ENCODE data around the gene PRXL2B. TPM values are rescaled to one million over a fixed set of nuclear protein-coding genes. Genes with fewer than 3 reads are reported as not detected.

The PRXL2B gene
- total RNA-seq, 1 donor from 2014 or later, result 34.7 TPM

DNA sequence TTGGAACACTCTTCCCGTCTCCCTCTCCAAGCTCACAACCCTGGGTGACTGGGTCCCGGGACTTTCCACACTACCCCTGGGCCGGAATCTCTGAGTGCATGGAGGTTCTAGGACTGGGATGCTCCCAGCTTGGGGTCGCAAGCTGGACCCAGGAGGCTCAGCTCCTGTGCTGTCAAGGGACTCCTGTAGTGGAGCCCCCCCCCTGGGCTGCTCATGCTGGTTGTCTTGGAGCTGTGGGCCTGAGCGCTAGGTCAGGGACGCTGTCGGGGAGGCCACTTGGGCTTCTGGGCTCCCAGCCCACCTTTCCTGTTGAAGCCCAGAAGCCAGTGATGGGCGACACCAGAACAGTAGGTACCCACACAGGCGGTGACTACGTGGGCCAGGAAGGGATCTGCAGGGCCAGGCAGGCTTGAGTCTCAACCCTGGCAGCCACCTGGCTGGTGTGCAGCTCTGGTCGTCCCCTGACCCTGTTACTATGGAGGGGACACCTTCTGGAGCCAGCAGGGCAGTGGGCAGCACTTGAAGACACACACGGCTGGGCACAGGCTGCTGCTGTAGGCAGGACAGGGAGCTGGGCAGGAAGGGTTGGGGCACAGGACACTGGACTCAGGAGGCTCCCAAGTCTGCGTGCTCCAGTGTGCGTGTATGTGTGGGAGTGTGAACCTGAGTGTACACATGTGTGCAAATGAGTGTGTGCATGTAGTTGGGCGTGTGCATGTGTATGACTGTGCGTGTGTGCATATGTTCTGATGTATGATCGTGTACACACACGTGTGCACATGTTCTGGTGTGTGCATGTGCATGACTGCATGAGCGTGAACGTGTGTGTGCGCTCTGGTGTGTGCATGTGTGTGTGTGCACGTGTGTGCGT is 43.3 kb downstream of the PRXL2B start:
- Mint-ChIP-seq H3K36me3 (no peaks in the 10 kb centered on the region), H3K27me3 (ENCODE audit: low read depth) (peaks cover 73% of the 10 kb centered on the region)
- DNase-seq (ENCODE audit: low spot score in 2 of 2, unreplicated experiment in 2 of 2), result no peak

DNA sequence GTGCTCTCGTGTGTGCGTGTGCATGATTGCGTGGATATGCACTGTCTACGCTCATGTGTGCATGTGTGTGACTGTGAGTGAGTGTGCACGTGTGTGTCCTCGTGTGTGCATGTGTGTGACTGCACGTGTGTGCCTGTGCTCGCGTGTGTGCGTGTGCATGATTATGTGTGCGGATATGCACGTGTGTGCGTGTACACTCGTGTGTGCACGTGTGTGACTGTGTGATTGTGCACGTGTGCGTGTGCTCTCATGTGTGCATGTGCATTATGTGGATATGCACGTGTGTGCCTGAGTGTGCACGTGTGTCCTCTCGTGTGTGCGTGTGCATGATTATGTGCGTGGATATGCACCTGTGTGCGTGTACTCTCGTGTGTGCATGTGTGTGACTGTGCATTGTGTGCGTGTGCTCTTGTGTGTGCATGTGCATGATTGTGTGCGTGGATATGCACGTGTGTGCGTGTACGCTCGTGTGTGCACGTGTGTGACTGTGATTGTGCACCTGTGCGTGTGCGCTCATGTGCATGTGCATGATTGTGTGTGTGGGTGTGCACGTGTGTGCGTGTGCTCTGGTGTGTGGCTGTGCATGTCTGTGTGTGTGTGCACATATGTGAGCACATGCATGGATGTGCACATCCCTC is 44.0 kb downstream of the PRXL2B start:
- H3K4me1 Mint-ChIP-seq, result no peaks in the 10 kb centered on the region
- H3K4me3 Mint-ChIP-seq, result no peak overlapping the region
- H3K9me3 Mint-ChIP-seq, result peaks cover 6% of the 10 kb centered on the region
- H3K27ac Mint-ChIP-seq, result no peak overlapping the region
- H3K36me3 Mint-ChIP-seq, result no peaks in the 10 kb centered on the region
- no peak for DNase-seq (ENCODE audit: low spot score in 2 of 2, unreplicated experiment in 2 of 2)
- H3K27me3 Mint-ChIP-seq (ENCODE audit: low read depth), result peaks cover 66% of the 10 kb centered on the region
- TF ChIP-seq, protein P1, sequence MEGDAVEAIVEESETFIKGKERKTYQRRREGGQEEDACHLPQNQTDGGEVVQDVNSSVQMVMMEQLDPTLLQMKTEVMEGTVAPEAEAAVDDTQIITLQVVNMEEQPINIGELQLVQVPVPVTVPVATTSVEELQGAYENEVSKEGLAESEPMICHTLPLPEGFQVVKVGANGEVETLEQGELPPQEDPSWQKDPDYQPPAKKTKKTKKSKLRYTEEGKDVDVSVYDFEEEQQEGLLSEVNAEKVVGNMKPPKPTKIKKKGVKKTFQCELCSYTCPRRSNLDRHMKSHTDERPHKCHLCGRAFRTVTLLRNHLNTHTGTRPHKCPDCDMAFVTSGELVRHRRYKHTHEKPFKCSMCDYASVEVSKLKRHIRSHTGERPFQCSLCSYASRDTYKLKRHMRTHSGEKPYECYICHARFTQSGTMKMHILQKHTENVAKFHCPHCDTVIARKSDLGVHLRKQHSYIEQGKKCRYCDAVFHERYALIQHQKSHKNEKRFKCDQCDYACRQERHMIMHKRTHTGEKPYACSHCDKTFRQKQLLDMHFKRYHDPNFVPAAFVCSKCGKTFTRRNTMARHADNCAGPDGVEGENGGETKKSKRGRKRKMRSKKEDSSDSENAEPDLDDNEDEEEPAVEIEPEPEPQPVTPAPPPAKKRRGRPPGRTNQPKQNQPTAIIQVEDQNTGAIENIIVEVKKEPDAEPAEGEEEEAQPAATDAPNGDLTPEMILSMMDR (IDR thresholded peaks at IDR 0.05; ENCODE audit: unreplicated experiment), result no peak

More for the DNA sequence above, 43.3 kb downstream of the PRXL2B start:
- no peak overlapping the region for H3K4me3 Mint-ChIP-seq
- H3K9me3 Mint-ChIP-seq, result peaks cover 6% of the 10 kb centered on the region
- TF ChIP-seq, protein P1 (IDR thresholded peaks at IDR 0.05; ENCODE audit: unreplicated experiment), result no peak
- H3K4me1 Mint-ChIP-seq, result no peaks in the 10 kb centered on the region
- H3K27ac Mint-ChIP-seq, result no peak overlapping the region

DNA sequence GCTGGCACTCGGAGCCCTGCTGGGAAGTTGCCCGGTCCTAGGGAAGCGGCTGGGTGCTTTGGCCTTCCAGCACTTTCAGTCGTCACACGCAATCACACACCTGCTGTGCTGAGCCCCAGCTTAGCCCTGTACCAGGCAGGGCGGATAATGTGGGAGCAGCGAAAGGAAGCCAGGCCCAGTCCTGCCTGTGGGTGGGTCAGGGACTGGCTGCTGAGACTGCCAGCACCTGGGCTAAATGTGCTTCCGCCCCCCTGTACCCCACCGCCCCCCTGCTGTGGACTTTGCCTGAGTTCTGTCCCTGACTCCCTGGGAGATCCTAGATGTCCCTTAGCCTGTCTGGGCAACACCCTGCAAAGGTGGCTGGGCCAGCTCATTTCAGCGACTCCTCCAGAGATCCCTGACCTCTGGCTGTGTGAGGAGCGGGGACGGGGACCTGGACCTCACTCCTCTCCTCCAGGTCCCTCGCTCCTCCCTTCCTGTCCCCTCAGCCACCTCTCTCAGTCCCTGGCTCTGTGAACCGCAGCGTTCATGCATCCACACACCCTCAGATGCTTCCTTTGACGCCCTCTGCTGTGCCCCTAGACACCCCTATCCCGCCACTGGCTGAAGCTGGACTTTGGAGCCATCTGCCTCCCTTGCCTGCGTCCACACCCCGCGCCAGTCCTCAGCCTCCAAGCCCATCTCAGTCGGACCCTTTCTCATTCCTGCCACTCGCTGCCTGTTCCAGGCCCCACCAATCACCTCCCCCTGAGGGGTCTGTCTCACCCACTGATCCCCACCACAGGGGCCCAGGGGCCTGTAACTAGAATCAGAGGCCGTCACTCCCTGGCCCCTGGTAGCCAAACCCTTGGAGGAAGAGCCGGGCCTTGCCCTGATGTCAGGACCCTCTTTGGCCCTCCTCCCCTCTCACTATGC is 44.8 kb downstream of the PRXL2B start:
- Mint-ChIP-seq H3K27me3 (ENCODE audit: low read depth) (peaks cover 58% of the 10 kb centered on the region), H3K27ac (no peak overlapping the region), H3K4me1 (no peaks in the 10 kb centered on the region), H3K4me3 (no peak overlapping the region), H3K36me3 (no peaks in the 10 kb centered on the region), H3K9me3 (peaks cover 10% of the 10 kb centered on the region)
- DNase-seq (ENCODE audit: low spot score in 2 of 2, unreplicated experiment in 2 of 2), result no peak
- TF ChIP-seq, protein P1 (IDR thresholded peaks at IDR 0.05; ENCODE audit: unreplicated experiment), result no peak

DNA sequence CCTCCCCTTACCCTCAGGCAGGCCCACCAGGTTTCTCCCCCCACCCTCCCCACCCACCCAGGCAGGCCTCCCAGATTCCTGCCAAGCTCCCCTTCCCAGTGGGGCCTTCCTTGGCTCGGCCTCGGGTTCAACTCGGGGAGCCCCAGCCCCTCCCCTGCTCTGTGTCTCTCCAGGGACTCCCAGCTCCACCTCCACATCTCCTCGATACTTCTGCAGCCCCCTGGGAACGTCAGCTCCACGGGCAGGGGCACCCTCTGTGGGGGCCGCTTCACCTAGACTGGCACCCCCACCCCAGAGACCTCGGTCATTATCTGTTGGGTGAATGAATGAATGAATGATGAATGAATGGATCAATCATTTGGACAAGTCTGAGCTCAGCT is 45.5 kb downstream of the PRXL2B start:
- Mint-ChIP-seq H3K27ac (no peak overlapping the region), H3K9me3 (peaks cover 15% of the 10 kb centered on the region), H3K36me3 (no peaks in the 10 kb centered on the region)

More for the DNA sequence above, 45.5 kb downstream of the PRXL2B start:
- peaks cover 54% of the 10 kb centered on the region for H3K27me3 Mint-ChIP-seq (ENCODE audit: low read depth)
- H3K4me3 Mint-ChIP-seq, result no peak overlapping the region
- TF ChIP-seq, protein P1 (IDR thresholded peaks at IDR 0.05; ENCODE audit: unreplicated experiment), result no peak
- H3K4me1 Mint-ChIP-seq, result no peaks in the 10 kb centered on the region
- no peak for DNase-seq (ENCODE audit: low spot score in 2 of 2, unreplicated experiment in 2 of 2)

Measured in mesothelial cell of epicardium (in vitro differentiated cells).